Omental fat pad (tissue), 4 donors: ENCODE data around the gene LIN7A. TPM values are rescaled to one million over a fixed set of nuclear protein-coding genes. Genes with fewer than 3 reads are reported as not detected.
A peak's percentile ranks its signal among the peaks of the same experiment; 100 is the strongest.

ENCODE experiments used
- ATAC-seq: fragments of 150-250 bp; one replicate; pipeline ENCODE4 v1.9.1; 2016; ENCODE audit warnings: mild to moderate bottlenecking, moderate library complexity; ENCODE audit not compliant: low FRiP score
- DNase-seq: peaks from one replicate; pipeline ENCODE4 v3.0.0-alpha.2; 2019; ENCODE audit warnings: low spot score
- CTCF ChIP-seq, 3 donors: fragments of 450-650 bp; IDR thresholded peaks; one replicate each; pipeline ENCODE4 v1.5.1; 2016 to 2017; ENCODE audit warnings: antibody characterized with exemption in 3 of 3, mild to moderate bottlenecking in 3 of 3, moderate library complexity in 2 of 3
- total RNA-seq, 4 donors: library from RNA; depleted of rRNA; stranded (reverse); fragments of >200 nt; gene quantifications; one replicate each; pipeline ENCODE4 v1.1.0, GENCODE V29; 2016

LIN7A gene
- total RNA-seq, 4 donors from 2014 or later = 4.8 to 16.2 (median 6.6) TPM

GRCh38 chr12:80941916-80942315, 4.2 kb upstream of the LIN7A start:
- ATAC-seq (no peak), DNase-seq (no peak)
- TF ChIP-seq CTCF (IDR thresholded peaks at IDR 0.05) = no peak

GRCh38 chr12:80939231-80939950, 1.7 kb upstream of the LIN7A start:
- DNase-seq (no peak), ATAC-seq (no peak)
- no peak for TF ChIP-seq CTCF (IDR thresholded peaks at IDR 0.05)

GRCh38 chr12:80938397-80938796, 663 bp upstream of the LIN7A start:
- DNase-seq (no peak), ATAC-seq (no peak)
- no peak for TF ChIP-seq CTCF (IDR thresholded peaks at IDR 0.05)

- TF ChIP-seq CTCF (IDR thresholded peaks at IDR 0.05) = no peak
- ATAC-seq (peak; percentile 84), DNase-seq (no peak)
Measured at GRCh38 chr12:80936642-80937390, 918 bp downstream of the LIN7A start.

- DNase-seq = no peak
- ATAC-seq = no peak
- TF ChIP-seq CTCF (IDR thresholded peaks at IDR 0.05) = no peak
Measured at GRCh38 chr12:80936353-80936641, 1.4 kb downstream of the LIN7A start.

GRCh38 chr12:80935111-80935510, 2.6 kb downstream of the LIN7A start:
- ATAC-seq = no peak
- TF ChIP-seq CTCF (IDR thresholded peaks at IDR 0.05) = no peak
- no peak for DNase-seq

- no peak for ATAC-seq
- TF ChIP-seq CTCF (IDR thresholded peaks at IDR 0.05) = no peak
- DNase-seq = no peak
Measured at GRCh38 chr12:80925983-80926382, 11.8 kb downstream of the LIN7A start.
